Stimulated activated CD4-positive, alpha-beta T cell treated with anti-CD3 and anti-CD28 coated beads, Interleukin-15, amount 100 ng/mL, for 1 hour (primary cell): ENCODE data around the gene HSP90AB1.
"Not testable (repeated sequence)": the region's sequence is repeated elsewhere in the genome, so short reads cannot be mapped to it uniquely, and the experiment has no call there.

Source experiments
- DNase-seq, 2 donors: peaks; one replicate each; pipeline ENCODE4 v3.0.0-alpha.2; 2020; ENCODE audit warnings: low read depth in 1 of 2, low spot score in 1 of 2

The HSP90AB1 gene

DNA sequence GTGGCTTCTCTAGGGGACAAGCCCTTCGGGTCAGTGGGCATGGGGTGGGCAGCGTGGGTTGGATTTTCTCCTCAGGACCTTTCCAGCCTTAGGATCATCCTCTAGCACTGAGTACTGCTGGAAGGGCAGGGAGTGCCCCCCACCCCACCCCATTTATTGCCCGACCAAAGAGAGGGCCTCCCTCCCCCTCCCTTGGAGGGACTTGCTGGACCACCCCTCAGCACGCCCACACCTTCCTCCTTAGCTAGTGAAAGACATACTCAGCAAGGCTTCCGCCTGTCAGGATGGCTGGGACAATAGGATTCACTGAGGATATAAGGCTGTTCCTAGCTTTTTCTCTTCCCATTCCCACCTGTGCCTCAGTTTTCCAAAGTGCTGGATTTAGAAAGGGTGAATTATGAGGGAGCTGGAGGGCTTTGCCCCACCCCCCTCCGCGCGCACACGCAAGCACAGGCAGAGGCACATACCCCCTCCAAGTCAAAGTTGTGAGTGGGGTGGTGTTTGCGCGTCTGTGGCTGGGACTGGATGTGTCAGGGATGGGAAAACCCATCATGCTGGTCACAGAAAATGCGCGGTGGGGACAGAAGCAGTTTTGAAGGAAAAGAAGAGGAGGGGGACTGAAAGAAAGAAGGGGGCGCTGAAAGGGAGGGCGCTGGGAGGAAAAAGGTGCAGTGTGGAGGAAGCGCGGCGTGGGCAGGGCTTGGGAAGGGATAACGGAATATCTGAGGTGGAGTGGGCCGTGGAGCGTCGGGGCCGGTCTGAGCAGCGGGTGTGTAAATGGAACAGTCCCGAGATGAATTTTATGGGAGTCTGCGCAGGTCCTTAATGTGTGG, 24.2 kb upstream of the HSP90AB1 start:
- DNase-seq = no peak

DNA sequence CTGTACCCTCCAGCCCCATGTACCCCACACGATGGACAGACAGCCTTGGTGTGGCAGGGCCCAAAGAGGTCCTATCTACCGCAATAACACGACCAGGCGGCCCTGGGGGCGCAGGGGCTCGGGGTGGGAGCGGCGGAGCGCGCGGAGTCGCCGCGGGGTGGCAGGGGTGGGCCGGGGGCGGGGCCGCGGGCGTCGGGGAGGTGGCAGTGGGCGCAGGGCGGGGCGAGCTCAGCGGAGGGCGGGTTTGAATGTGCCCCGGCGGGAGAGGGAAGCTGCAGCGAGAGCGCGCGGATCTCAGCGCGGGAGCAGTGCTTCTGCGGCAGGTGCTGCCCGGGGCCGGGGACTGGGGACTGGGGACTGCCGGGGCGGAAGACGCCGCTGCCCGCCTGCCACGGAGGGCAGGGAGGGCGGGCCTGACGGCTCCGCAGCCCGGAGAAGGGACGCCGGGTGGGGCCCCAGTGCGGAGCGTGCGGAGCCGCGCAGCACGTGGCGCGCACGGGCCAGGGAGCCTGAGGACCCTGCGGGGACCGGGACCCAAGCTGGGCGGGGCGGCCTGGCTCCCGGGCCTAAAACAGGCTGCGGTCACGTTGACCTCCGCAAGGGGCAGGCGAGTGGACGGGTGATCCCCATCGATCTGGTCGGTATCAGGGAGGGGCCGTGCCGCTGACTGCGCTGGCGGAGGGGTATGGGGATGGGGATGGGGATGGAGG, 23.4 kb upstream of the HSP90AB1 start, which contains the start of gene SLC29A1:
SLC29A1 (plus strand) TSS at position 277 of the 710 bp plus-strand sequence. CDS start 3,719 bp downstream, outside the sequence.
- peak; percentile 69 to 78 for DNase-seq

DNA sequence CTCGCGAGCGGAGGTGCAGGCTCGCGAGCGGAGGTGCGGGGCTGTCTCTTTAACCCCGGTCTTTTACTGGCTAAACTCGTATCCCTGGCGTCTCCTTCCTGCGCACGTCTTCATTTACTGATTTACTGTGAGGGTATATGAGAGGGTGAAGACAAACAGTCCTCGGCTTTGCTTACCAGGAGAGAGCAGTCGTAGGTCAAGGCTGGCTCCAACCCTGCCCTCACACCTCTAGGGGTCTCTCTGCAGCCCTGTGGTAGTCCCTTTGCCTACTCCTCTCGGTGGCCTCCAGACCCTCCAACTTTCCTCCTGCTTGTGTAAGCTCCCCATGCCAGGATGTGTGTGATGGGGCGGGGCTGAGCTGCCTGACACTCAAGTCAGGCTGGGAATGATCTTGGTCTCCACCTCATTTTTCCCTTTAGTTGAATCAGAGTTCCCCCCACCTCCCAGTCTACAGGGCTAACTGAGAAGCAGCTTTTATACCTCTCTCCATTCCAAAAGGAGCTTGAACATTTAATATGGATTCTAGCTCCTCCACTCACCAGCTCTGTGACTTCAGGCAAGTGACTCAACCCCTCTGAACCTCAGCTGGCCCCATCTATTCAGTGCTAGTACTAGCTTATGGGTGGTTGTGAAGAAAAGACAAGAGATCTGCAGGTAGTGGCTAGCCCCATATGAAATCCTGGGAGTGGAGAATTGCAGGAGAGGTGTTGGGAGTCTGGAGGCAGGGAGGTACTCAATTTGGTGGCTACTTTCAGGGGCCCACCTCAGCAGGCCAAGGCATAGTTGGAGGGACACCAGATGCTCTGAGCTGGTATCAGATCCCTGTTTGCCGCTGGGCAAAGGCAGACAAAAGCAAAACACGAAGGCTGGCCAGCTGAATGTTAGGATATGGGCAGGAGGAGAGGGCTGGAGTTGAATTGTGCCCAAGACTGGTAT, 22.6 kb upstream of the HSP90AB1 start:
- DNase-seq = no peak

DNA sequence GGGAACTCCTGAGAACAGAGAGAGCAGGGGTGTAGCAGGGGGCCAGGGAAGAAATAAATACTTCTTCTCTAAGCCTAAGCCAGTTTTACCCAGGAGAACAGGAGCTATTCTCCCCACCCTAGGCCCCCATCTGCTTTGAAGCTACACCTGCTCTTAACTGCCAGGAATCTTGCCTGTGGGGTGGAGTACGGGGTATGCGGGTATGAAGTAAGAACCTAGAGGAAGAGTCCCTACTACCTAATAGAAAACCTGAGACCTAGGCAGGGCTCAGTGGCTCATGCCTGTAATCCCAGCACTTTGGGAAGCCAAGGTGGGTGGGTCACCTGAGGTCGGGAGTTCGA, 22.0 kb upstream of the HSP90AB1 start:
- no peak for DNase-seq

DNA sequence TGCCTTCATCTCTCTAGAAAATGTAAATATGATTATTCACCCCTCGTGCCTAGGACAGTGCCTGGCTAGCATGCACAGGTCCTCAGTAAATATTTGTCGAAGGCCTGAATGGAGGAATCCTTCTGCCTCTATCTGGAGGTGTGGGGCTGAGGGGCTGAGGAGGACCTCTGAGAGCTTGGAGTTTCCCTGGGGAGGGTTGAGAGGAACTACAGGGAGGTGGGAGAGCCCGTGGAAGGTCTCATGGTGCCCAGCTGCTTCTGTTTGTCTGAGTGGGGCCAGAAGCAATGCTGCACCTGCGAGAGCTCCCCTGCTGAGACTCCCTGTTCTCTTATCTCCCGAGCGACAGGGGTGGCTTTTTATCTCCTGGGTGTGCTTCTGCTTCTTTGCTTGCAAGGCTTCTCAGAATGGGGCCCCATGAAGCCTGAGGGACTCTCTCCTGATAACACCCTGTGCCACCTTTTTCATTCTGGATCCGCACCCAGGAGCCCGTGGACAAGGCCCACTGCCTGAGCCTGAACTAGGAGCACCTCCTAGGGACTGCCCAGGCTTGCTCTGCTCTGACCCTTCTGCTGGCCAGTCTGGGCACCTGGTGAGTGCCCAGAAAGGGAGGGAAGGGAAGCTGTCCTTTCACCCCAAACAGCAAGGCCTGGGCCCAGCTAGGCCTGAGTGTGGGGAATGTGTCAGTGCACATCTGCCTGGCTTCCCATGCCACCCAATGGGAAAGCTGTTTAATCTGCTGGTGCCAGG, 21.1 kb upstream of the HSP90AB1 start:
- DNase-seq = no peak

DNA sequence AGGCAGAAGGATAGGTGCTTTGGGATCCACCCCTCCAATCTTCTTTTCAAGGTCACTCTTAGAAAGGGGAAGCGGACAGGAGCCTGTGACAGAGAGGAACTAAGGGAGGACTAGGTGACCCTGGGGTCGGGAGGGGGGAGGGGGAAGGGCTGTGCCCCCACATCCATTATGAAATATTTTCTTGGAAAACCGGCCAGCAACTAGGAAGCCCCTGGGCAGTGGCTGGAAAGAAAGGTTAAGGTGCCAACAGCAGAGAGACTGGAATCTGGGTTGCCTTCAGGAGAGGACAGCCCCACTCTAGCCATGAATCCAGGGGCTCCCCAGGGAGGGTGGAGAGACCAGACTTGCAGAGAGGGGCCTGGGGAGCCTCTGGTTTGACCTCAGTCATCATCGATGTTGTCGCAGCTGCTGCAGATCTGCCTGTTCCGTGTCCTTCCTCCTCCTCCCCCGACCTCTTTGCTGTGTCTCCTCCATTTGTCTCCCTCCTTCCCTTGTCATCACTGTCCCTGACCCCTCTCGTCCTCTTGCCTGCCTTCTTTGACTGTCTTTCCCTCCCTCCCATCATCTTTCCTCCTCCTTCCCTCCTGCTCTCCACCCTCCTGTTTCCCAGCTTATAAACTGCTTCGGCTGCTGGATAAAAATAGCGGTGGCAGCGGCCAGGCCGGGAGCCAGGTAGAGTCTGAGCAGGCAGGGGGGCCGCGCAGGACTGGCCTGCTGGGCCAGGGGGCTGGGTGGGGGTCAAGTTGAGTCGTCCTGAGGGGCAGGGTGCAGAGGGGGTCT, 20.3 kb upstream of the HSP90AB1 start:
- no peak for DNase-seq

DNA sequence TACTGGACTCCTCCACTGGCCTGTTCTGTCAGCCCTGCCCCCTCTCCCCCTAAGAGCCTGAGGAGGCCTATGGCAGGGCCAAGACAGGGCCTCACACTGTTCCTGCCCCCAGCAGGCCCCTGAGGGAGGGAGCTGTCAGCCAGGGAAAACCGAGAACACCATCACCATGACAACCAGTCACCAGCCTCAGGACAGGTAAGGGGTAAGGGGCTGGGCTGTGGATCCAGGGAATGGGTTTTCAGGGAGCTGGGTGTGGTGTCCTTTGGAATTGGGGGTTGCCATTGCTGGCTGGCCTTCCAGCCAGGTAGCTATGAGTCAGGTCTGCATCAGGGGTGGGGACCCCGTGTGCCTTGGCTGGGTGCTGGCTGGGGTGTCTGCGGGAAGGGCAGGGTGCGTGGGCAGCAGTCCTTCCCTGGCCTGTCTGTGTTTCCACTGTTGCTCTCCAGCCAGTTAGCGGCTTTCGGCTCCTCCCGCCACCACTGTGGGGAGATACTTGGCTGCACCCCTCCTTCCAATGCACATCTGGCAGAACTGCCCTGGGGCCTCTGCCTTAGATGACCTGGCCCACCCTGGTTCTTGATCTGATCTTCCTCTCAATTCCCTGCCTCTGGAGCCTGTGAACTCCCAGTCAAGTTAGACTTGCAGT, 19.6 kb upstream of the HSP90AB1 start:
- DNase-seq = no peak

DNA sequence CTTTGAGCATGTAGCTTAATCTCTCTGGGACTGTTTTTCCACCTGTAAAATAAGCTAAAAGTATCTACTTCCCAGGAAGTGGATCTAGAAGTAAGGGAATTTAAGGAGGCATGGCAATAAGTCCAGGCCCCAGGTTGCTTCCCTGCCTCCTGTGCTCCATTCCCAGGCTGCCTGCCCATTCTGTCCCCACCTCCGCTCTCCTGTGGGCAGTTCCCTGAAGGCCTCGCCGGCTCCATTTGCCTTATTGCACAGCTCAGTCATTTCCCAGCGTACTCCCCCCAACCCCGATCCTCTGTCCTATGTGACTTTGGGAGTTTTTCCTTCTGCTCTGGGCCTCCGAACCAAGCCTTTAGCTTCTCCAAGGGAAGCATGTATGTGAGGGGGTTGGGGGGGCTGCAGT, 18.9 kb upstream of the HSP90AB1 start:
- no peak for DNase-seq

DNA sequence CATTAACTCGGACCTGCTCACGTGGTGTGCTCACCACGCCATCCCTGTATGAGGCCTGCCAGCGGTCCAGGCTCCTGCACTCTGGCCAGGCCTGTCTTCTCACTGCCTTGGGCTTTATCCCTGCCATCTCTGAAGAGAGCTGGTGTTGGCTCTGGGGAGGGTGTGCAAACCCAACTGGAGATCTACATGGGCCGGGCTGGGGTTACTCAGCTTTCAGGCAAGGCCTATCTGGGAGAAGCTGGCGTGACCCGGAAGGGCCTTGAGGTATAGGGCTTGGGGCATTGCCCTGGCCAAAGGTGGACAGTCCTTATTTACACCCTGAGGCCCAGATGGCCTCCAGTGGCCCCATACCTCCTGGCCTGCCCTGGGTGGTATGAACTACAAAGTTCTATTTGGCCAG, 18.5 kb upstream of the HSP90AB1 start:
- DNase-seq = no peak

DNA sequence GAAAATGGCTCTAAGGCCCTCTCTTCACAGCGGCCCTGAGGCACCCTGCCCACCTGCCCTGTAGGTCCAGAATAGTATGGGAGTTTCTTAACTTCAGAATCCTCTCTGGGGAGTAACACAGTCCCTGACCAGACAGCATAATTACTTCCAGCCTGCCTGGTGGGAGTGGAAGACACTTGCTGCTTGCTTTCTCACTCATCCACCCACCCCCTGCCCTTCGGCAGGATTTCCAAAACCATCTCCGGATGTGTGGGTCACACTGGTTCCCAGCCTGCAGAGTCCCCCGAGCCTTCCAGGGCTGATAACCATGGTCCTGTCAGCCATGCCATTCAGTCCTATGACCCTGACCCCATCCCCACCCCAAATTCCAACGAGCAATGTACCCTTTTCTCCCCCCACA, 18.1 kb upstream of the HSP90AB1 start:
- no peak for DNase-seq

DNA sequence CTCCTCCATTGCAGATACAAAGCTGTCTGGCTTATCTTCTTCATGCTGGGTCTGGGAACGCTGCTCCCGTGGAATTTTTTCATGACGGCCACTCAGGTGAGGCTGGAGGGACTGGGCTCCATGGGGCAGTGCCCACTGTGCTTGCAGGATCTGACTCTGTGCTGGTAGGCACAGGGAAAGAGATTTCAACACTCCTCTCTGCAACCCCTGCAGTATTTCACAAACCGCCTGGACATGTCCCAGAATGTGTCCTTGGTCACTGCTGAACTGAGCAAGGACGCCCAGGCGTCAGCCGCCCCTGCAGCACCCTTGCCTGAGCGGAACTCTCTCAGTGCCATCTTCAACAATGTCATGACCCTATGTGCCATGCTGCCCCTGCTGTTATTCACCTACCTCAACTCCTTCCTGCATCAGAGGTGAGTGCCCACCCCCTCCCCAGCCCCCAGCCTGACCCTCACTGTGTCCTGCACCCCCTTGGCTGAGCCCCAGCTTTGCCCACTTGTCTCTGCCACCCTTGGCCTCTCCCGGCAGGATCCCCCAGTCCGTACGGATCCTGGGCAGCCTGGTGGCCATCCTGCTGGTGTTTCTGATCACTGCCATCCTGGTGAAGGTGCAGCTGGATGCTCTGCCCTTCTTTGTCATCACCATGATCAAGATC, 17.4 kb upstream of the HSP90AB1 start:
- no peak for DNase-seq

DNA sequence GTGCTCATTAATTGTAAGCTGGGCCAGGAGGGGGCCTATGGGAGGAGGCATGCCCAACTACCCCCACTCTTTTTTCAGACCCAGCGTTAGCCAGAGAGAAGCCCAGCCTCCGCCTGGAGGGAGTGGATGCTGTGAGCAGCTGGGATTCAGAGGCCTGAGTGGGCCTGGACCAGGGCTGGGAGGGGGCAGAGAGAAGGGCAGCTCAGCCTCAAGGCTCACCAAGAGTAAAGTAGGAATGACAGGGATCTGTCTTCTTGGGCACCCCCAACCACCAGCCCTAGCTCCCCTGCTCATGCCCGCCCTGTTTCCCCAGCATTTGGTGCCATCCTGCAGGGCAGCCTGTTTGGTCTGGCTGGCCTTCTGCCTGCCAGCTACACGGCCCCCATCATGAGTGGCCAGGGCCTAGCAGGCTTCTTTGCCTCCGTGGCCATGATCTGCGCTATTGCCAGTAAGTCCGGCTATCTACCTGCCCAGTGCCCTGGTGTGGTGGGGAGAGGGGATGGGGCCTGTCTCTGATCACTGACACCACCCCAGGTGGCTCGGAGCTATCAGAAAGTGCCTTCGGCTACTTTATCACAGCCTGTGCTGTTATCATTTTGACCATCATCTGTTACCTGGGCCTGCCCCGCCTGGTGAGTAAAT, 16.7 kb upstream of the HSP90AB1 start:
- no peak for DNase-seq

DNA sequence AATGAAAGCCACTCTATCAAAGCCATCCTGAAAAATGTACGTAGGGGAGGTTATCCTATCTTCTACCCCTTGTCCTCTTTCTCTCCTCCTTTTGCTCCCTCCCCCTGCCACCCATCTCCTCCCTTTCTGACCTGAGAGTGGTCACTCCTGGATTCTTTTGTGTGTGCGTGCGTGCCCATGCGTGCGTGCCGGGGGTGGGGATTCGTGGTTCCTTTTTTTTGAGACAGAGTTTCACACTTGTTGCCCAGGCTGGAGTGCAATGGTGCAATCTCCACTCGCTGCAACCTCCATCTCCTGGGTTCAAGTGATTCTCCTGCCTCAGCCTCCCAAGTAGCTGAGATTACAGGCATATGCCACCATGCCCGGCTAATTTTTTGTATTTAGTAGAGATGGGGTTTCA, 15.5 kb upstream of the HSP90AB1 start:
- not testable (repeated sequence) for DNase-seq

DNA sequence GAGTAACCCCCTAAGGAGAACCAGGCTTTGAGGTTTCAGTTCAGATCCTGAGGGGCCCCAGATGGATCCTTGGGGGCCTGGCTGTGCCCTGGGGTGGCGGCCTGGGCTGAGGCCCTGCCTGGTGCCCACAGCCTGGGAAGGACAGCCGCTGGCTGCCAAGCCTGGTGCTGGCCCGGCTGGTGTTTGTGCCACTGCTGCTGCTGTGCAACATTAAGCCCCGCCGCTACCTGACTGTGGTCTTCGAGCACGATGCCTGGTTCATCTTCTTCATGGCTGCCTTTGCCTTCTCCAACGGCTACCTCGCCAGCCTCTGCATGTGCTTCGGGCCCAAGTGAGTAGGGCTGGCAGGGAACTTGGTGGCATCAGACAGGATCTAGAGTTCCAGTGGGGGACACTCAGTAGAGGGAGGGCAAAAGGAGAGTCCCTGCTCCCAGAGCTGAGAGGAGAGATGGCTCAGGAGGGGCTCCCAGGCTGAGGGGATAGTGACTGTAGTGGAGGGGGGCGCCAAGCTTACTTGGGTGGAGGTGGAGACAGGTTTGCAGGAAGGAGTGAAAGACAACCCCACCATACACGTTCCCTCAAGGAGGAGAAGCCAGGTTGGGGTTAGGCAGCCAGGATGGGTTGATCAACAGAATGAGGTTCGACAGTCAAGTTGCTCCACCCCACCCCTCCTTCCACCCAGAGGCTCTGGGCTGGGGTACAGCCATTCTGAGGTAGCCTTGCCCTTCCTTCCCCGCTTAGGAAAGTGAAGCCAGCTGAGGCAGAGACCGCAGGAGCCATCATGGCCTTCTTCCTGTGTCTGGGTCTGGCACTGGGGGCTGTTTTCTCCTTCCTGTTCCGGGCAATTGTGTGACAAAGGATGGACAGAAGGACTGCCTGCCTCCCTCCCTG, 14.0 kb upstream of the HSP90AB1 start:
- DNase-seq = no peak

DNA sequence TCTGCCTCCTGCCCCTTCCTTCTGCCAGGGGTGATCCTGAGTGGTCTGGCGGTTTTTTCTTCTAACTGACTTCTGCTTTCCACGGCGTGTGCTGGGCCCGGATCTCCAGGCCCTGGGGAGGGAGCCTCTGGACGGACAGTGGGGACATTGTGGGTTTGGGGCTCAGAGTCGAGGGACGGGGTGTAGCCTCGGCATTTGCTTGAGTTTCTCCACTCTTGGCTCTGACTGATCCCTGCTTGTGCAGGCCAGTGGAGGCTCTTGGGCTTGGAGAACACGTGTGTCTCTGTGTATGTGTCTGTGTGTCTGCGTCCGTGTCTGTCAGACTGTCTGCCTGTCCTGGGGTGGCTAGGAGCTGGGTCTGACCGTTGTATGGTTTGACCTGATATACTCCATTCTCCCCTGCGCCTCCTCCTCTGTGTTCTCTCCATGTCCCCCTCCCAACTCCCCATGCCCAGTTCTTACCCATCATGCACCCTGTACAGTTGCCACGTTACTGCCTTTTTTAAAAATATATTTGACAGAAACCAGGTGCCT, 13.3 kb upstream of the HSP90AB1 start:
- DNase-seq = no peak

DNA sequence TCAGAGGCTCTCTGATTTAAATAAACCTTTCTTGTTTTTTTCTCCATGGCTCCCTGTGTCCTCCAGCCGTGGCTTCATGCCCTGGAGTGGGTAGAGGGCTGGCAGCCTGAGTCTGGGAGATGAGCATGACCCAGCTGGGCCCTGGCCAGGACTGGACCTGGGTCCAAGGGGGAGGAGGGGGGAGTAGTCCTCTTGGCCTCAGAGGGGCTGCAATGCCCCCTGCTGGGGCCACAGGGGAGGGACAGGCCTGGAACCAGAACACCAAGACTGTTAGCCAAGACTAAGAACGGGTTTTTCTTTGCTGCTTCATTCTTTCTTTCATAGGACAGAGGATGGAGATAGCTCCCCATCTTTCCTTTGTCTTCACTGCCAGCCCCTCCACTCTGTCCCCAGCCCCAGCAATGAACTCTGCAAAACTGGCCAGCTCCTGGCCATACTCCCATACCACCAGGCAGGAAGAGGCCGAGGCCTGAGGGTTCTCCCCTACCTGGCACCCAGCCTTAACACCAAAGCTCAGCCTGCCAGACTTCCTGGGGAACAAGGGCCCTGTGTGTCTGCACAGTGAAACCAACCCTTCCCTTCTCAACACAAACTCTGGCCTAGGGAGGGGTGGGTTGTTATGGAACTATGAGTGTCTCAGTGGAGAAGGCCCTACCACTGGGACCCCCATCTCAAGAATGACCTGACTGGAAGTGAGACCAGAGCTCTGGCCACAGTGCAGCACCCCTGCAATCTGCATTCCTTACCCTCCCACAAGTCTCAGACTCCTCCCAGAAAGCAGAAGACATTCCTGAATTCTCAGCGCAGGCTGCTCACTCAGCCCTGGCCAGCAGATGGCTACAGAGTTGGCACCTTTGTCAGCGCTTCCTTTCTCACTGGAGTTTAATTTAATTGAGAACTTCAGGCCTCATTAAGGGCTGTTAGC, 12.5 kb upstream of the HSP90AB1 start:
- DNase-seq = no peak
